Loucy (cell line): Measurements from ENCODE around the gene TARDBP.

Experiments
- H2AFZ ChIP-seq: fragments of 200-600 bp; sonication (generic); 2 replicates; pipeline ENCODE4 v1.6.0; 2016; ENCODE audit warnings: antibody characterized with exemption, mild to moderate bottlenecking, low read length, moderate library complexity
- H3F3A ChIP-seq: fragments of 200-600 bp; 2 replicates; pipeline ENCODE4 v1.6.0; 2016; ENCODE audit warnings: antibody characterized with exemption, low read depth, mild to moderate bottlenecking
- H3K27me3 ChIP-seq: fragments of 200-600 bp; sonication (generic); 2 replicates; pipeline ENCODE4 v1.6.1; 2014; ENCODE audit warnings: low read length, mild to moderate bottlenecking; ENCODE audit not compliant: insufficient read depth, poor library complexity, severe bottlenecking
- H3K36me3 ChIP-seq: fragments of 200-600 bp; sonication (generic); 2 replicates; pipeline ENCODE4 v1.6.1; 2016; ENCODE audit warnings: low read length; ENCODE audit not compliant: insufficient read depth
- H3K4me1 ChIP-seq: fragments of 200-600 bp; sonication (generic); 2 replicates; pipeline ENCODE4 v1.5.1; 2014; ENCODE audit warnings: low read length, mild to moderate bottlenecking; ENCODE audit not compliant: insufficient read depth, poor library complexity, severe bottlenecking
- H3K4me2 ChIP-seq: fragments of 200-600 bp; sonication (generic); 2 replicates; pipeline ENCODE4 v1.6.0; 2014; ENCODE audit warnings: antibody characterized with exemption, low read length, low read depth, mild to moderate bottlenecking; ENCODE audit not compliant: poor library complexity, severe bottlenecking
- H3K4me3 ChIP-seq: fragments of 200-600 bp; sonication (generic); 2 replicates; pipeline ENCODE4 v1.5.1; 2014; ENCODE audit warnings: low read length, mild to moderate bottlenecking, mixed read lengths; ENCODE audit not compliant: poor library complexity, severe bottlenecking
- H3K79me2 ChIP-seq: fragments of 200-600 bp; sonication (generic); 2 replicates; pipeline ENCODE4 v1.6.1; 2014; ENCODE audit warnings: low read length; ENCODE audit not compliant: insufficient read depth
- H3K9ac ChIP-seq: fragments of 200-600 bp; sonication (generic); 2 replicates; pipeline ENCODE4 v1.6.0; 2014; ENCODE audit warnings: mild to moderate bottlenecking, low read depth, low read length, moderate library complexity; ENCODE audit not compliant: poor library complexity, severe bottlenecking
- H3K9me2 ChIP-seq: fragments of 200-600 bp; sonication (generic); replicated peaks from 2 replicates; pipeline ENCODE4 v1.6.1; 2016; ENCODE audit warnings: low read depth, low read length, mixed read lengths
- H3K9me3 ChIP-seq: fragments of 200-600 bp; sonication (generic); 2 replicates; pipeline ENCODE4 v1.6.1; 2014; ENCODE audit warnings: mild to moderate bottlenecking, antibody characterized with exemption, low read length, low read depth; ENCODE audit not compliant: insufficient read depth
- H4K20me1 ChIP-seq: fragments of 200-600 bp; sonication (generic); 2 replicates; pipeline ENCODE4 v1.6.0; 2014; ENCODE audit warnings: antibody characterized with exemption, low read length, mild to moderate bottlenecking; ENCODE audit not compliant: insufficient read depth, poor library complexity, severe bottlenecking
- EZH2phosphoT487 ChIP-seq: fragments of 200-600 bp; IDR thresholded peaks from 2 replicates; pipeline ENCODE4 v1.6.1; 2018; ENCODE audit warnings: antibody characterized with exemption, mild to moderate bottlenecking, moderate library complexity, borderline replicate concordance
- TF ChIP-seq, protein P1 (sequence below): fragments of 200-600 bp; sonication (generic); conservative IDR thresholded peaks from 2 replicates; pipeline ENCODE4 v1.5.1; 2014; ENCODE audit warnings: mild to moderate bottlenecking, antibody characterized with exemption, low read length

Gene TARDBP

DNA sequence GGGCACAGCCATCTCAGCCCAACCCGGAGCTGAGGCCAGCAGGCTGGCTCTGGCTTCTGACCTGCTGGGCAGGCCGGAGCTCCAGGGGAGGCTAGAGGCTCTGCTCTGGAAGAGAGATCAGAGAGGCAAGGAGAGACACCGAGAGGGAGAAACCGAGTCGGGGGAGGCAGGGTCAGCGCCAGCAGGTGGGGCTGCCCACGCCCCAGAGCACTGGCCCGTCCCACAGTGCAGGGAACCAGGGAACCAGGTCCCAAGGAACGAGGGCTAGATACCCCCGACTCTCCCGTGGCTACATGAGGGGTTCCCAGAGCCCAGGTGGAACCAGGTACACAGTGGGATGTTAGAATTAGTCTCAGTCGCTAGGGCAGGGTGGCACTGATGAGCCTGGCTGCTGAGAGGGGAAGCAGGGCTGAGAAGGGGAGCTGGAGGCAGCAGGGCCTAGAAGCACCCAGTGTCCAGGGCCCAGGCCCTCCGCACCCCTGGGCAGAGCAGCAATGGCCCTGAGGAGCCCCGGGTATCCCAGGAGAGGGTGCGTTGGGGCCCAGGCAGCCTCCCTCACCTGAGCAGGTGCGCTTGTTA, 32.5 kb downstream of the TARDBP start:
- no peaks in the 10 kb centered on the region for H4K20me1 ChIP-seq
- no peaks in the 10 kb centered on the region for H3K4me1 ChIP-seq
- TF ChIP-seq, protein P1, sequence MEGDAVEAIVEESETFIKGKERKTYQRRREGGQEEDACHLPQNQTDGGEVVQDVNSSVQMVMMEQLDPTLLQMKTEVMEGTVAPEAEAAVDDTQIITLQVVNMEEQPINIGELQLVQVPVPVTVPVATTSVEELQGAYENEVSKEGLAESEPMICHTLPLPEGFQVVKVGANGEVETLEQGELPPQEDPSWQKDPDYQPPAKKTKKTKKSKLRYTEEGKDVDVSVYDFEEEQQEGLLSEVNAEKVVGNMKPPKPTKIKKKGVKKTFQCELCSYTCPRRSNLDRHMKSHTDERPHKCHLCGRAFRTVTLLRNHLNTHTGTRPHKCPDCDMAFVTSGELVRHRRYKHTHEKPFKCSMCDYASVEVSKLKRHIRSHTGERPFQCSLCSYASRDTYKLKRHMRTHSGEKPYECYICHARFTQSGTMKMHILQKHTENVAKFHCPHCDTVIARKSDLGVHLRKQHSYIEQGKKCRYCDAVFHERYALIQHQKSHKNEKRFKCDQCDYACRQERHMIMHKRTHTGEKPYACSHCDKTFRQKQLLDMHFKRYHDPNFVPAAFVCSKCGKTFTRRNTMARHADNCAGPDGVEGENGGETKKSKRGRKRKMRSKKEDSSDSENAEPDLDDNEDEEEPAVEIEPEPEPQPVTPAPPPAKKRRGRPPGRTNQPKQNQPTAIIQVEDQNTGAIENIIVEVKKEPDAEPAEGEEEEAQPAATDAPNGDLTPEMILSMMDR = no peak
- TF ChIP-seq EZH2phosphoT487 = no peak
- no peaks in the 10 kb centered on the region for H3K27me3 ChIP-seq
- no peak overlapping the region for H3K4me2 ChIP-seq
- no peaks in the 10 kb centered on the region for H3K9me3 ChIP-seq
- H3K4me3 ChIP-seq = no peak overlapping the region
- H3K79me2 ChIP-seq = no peaks in the 10 kb centered on the region
- no peak overlapping the region for H2AFZ ChIP-seq
- H3K9ac ChIP-seq = no peak overlapping the region
- H3K36me3 ChIP-seq = no peaks in the 10 kb centered on the region
- no peaks in the 10 kb centered on the region for H3K9me2 ChIP-seq
- no peaks in the 10 kb centered on the region for H3F3A ChIP-seq

DNA sequence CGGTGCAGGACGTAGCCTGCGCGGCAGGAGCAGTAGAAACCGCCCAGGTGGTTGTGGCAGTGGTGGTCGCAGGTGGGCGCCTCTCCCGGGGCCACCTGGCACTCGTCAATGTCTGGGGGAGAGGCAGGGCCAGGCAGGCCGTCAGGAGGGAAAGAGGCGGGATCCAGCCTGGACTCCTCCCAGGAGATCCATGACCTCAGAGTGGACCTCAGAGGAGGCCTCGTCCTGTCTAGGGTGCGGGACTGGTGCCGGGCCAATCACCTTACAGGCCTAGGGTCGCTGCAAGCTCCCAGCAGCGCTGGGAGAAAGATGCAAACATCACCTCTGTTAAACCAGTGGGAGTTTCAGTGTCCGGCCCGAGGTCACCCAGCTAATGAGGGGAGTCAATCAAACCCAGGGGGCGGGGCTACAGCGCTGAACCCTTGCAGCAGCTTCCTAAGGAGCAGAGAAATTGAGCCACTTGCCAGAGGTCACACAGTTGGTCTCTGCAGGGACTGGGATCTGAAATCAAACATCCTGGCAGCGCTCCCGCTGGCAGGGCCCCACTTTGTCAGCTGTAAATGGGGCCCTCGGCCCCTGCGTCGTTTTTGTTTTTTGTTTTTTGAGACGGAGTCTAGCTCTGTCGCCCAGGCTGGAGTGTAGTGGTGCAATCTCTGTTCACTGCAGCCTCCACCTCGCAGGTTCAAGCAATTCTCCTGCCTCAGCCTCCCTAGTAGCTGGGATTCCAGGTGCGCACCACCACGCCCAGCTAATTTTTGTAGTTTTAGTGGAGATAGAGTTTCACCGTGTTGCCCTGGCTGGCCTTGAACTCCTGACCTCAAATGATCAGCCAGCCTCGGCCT, 33.2 kb downstream of the TARDBP start:
- no peaks in the 10 kb centered on the region for H3K79me2 ChIP-seq
- no peaks in the 10 kb centered on the region for H3K9me3 ChIP-seq
- TF ChIP-seq, protein P1 = no peak
- no peak for TF ChIP-seq EZH2phosphoT487
- no peaks in the 10 kb centered on the region for H3K36me3 ChIP-seq
- H3K9me2 ChIP-seq = no peaks in the 10 kb centered on the region
- no peaks in the 10 kb centered on the region for H3K4me1 ChIP-seq
- no peak overlapping the region for H2AFZ ChIP-seq
- H3F3A ChIP-seq = no peaks in the 10 kb centered on the region
- H3K4me3 ChIP-seq = no peak overlapping the region
- H4K20me1 ChIP-seq = no peaks in the 10 kb centered on the region
- H3K9ac ChIP-seq = no peak overlapping the region
- H3K4me2 ChIP-seq = no peak overlapping the region
- no peaks in the 10 kb centered on the region for H3K27me3 ChIP-seq

DNA sequence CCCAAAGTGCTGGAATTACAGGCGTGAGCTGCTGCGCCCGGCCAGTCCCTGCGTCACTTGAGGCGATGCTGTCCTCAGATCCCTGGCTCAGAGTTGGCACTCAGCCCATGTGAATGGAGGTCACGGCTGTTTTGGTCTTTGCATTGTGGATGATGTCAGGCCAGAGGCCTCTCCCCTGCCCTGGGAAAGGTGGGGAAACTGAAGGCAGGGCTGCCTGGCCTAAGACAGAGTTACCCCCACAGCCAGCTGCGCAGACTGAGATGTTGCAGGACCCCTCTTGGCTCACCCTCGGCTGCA, 33.8 kb downstream of the TARDBP start:
- H3K4me1 ChIP-seq = no peaks in the 10 kb centered on the region
- H3K27me3 ChIP-seq = no peaks in the 10 kb centered on the region
- no peak overlapping the region for H3K9ac ChIP-seq
- TF ChIP-seq, protein P1 = no peak
- TF ChIP-seq EZH2phosphoT487 = no peak
- H2AFZ ChIP-seq = no peak overlapping the region
- H3K4me3 ChIP-seq = no peak overlapping the region
- H3K9me3 ChIP-seq = no peaks in the 10 kb centered on the region
- no peaks in the 10 kb centered on the region for H4K20me1 ChIP-seq
- no peaks in the 10 kb centered on the region for H3K36me3 ChIP-seq
- H3K9me2 ChIP-seq = no peaks in the 10 kb centered on the region
- no peaks in the 10 kb centered on the region for H3K79me2 ChIP-seq
- H3K4me2 ChIP-seq = no peak overlapping the region
- no peaks in the 10 kb centered on the region for H3F3A ChIP-seq
